Right ventricle myocardium inferior (tissue), 1 donor: ENCODE data around the gene ADARB2. TPM values are rescaled to one million over a fixed set of nuclear protein-coding genes. Genes with fewer than 3 reads are reported as not detected.
"Not testable (repeated sequence)": the region's sequence is repeated elsewhere in the genome, so short reads cannot be mapped to it uniquely, and the experiment has no call there.

Experiments
- ATAC-seq: fragments of 200-7000 bp; cut with Tn5 transposase; one replicate; pipeline ENCODE4 v1.9.1; 2020; ENCODE audit warnings: mild to moderate bottlenecking, moderate library complexity
- DNase-seq: peaks from one replicate; pipeline ENCODE4 v3.0.0; 2021; ENCODE audit errors: missing footprints
- intact Hi-C: fragments of 100-400 bp; cut with DNase I; formaldehyde crosslinking; loops from one replicate; pipeline ENCODE4 v1.11.0; 2022
- total RNA-seq: library from RNA; stranded (reverse); fragmentation: NEBNext Ultra II Directional; extraction: Animal tissue kit (Norgen Biotek cat#: 25700); gene quantifications from one replicate; pipeline ENCODE4 v1.2.1, GENCODE V29; 2021
- donor health status: DM: no; HTN: yes; CAD: no; lungs with severe emphysema.

ADARB2 gene
- total RNA-seq, 1 donor from 2014 or later: 0.19 TPM

GRCh38 chr10:1172256-1172984 lies 564.9 kb downstream of the ADARB2 start:
- ATAC-seq (no peak), DNase-seq (no peak)
- intact Hi-C loops: no loop called here

GRCh38 chr10:1171586-1171985 lies 565.7 kb downstream of the ADARB2 start:
- ATAC-seq: no peak

GRCh38 chr10:1171182-1171581 lies 566.1 kb downstream of the ADARB2 start:
- ATAC-seq (no peak), DNase-seq (no peak)
- intact Hi-C loops: no loop called here

More at GRCh38 chr10:1171586-1171985, 565.7 kb downstream of the ADARB2 start:
- DNase-seq: peak; percentile 37
- intact Hi-C loops: no loop called here

GRCh38 chr10:1170867-1171180 lies 566.5 kb downstream of the ADARB2 start:
- DNase-seq: no peak
- ATAC-seq: no peak
- intact Hi-C loops: no loop called here

- intact Hi-C loops: no loop called here
- peak; percentile 35 for DNase-seq
- ATAC-seq: no peak
These were observed 567.1 kb downstream of the ADARB2 start for GRCh38 chr10:1169981-1170866.

GRCh38 chr10:1169186-1169885 lies 568.0 kb downstream of the ADARB2 start:
- intact Hi-C loops: no loop called here
- ATAC-seq (no peak), DNase-seq (no peak)

GRCh38 chr10:1168763-1169162 lies 568.6 kb downstream of the ADARB2 start:
- DNase-seq (no peak), ATAC-seq (no peak)
- intact Hi-C loops: no loop called here

- no peak for ATAC-seq
- no peak for DNase-seq
These were observed 570.5 kb downstream of the ADARB2 start for GRCh38 chr10:1166828-1167275.

GRCh38 chr10:1166101-1166827 lies 571.1 kb downstream of the ADARB2 start:
- ATAC-seq (no peak), DNase-seq (peak; percentile 47)
- intact Hi-C loops: no loop called here

More at GRCh38 chr10:1166828-1167275, 570.5 kb downstream of the ADARB2 start:
- intact Hi-C loops: no loop called here

GRCh38 chr10:1163831-1164230 lies 573.5 kb downstream of the ADARB2 start:
- intact Hi-C loops: no loop called here
- no peak for ATAC-seq
- no peak for DNase-seq

- DNase-seq (no peak), ATAC-seq (no peak)
- intact Hi-C loops: no loop called here
These were observed 574.1 kb downstream of the ADARB2 start for GRCh38 chr10:1163204-1163660.

- intact Hi-C loops: no loop called here
- no peak for ATAC-seq
- peak; percentile 45 for DNase-seq
These were observed 574.7 kb downstream of the ADARB2 start for GRCh38 chr10:1162481-1163203.

GRCh38 chr10:1161315-1161673 lies 576.0 kb downstream of the ADARB2 start:
- intact Hi-C loops, DNase-seq, ATAC-seq: not testable (repeated sequence)

GRCh38 chr10:1160561-1161314 lies 576.6 kb downstream of the ADARB2 start:
- DNase-seq (peak; percentile 50), ATAC-seq (no peak)
- intact Hi-C loops: no loop called here

GRCh38 chr10:1159131-1160061 lies 577.9 kb downstream of the ADARB2 start:
- peak; percentile 56 for DNase-seq
- no peak for ATAC-seq
- intact Hi-C loops: no loop called here

GRCh38 chr10:1158536-1158935 lies 578.8 kb downstream of the ADARB2 start:
- ATAC-seq, DNase-seq, intact Hi-C loops: not testable (repeated sequence)
